GM20000 (cell line): ENCODE results near the gene AP1G1.
"Not testable (repeated sequence)": the region's sequence is repeated elsewhere in the genome, so short reads cannot be mapped to it uniquely, and the experiment has no call there.

ENCODE experiments used
- DNase-seq: peaks from one replicate; pipeline ENCODE4 v3.0.0; 2012; ENCODE audit warnings: low spot score
- TF ChIP-seq, protein P1 (sequence below): IDR thresholded peaks from 2 replicates; pipeline ENCODE4 v1.5.1; 2012; ENCODE audit warnings: mild to moderate bottlenecking, control low read depth; ENCODE audit errors: extremely low read depth, missing control alignments

The AP1G1 gene

DNA sequence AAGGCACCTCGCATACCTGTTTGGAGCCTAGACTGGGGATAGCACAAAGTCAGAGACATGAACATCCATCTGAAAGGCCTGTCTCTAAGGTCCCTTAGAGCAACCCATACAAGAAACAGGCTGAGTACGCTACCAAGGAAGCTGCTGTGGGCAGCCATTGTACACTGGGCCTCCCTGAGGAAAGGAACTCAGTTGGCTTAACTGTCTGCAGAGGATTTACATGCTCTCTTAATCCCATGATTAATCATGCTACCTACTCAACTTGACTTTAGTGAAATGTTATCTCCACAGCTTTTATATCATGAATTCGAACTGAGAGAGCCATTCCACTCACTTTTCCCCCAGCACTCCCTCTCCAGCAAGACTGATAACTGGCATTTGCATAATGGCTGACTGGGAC, 110.1 kb downstream of the AP1G1 start:
- TF ChIP-seq, protein P1, sequence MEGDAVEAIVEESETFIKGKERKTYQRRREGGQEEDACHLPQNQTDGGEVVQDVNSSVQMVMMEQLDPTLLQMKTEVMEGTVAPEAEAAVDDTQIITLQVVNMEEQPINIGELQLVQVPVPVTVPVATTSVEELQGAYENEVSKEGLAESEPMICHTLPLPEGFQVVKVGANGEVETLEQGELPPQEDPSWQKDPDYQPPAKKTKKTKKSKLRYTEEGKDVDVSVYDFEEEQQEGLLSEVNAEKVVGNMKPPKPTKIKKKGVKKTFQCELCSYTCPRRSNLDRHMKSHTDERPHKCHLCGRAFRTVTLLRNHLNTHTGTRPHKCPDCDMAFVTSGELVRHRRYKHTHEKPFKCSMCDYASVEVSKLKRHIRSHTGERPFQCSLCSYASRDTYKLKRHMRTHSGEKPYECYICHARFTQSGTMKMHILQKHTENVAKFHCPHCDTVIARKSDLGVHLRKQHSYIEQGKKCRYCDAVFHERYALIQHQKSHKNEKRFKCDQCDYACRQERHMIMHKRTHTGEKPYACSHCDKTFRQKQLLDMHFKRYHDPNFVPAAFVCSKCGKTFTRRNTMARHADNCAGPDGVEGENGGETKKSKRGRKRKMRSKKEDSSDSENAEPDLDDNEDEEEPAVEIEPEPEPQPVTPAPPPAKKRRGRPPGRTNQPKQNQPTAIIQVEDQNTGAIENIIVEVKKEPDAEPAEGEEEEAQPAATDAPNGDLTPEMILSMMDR: no peak
- DNase-seq: no peak

DNA sequence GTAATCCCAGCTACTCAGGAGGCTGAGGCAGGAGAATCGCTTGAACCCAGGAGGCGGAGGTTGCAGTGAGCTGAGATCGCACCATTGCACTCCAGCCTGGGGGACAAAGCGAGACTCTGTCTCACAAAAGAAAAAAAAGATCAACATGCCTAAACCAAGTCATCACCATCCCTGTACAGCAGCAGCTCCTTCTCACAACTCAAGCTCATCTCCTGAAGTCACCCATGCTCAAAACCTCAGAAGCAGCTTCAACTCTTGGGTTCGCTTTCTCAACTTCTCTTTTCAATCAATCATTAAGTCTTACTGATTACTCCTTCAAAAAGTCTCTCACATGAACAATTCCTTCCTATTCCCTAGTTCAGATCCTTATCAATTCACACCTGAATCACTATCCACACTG, 115.5 kb downstream of the AP1G1 start:
- TF ChIP-seq, protein P1: no peak
- DNase-seq: peak; percentile 11

DNA sequence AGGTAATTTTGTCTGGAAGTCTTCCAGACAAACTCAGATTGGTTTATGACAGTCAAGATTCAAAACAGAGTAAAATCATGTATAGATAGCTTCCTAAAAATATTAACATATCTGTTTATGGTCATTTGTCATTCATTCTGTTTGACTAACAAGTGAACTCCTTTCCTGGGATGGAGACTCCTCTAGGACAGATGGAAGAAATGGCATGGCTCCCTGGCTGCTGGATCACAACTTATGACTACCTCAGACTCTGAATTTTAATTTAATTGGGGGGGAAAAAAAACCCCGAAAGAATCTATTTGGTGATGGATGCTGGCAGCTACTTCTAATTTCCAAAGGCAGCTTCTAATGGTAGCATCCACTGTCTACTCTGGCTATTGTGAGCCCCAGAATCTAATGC, 118.7 kb downstream of the AP1G1 start:
- TF ChIP-seq, protein P1: no peak
- DNase-seq: no peak

DNA sequence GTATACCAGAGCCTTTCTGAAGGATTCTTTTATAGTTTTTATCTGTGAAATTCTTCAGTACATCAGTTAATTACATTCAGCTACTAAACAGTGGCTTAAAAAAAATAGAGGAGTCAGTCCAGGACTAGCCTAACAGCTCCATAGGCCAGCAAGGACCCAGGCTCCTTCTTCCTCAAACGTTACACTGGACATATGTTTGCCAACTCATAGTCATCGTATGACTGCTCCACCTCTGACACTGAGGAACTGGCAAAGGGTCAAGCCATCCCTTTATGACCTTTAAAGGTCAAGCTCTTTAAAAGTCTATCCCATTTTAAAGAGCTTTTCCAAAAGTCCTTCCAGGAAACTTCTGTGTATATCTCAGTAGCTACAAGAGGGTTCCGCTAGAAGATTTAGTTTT, 120.8 kb downstream of the AP1G1 start:
- DNase-seq: no peak
- TF ChIP-seq, protein P1: no peak

DNA sequence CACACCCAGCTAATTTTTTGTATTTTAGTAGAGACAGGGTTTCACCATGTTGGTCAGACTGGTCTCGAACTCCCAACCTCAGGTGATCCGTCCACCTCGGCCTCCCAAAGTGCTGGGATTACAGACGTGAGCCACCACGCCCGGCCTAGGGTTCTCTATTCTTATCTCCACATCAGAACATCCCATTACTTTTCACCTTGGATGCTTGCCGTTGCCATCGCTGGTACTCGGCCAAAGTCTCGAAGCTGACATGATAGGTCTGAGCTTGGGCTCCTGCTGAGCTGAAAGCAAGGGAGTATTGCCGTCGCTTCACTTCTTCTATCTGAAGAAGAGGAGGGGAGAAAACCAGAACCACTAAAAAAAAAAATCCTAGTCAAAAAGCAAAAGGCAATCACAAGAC, 124.4 kb downstream of the AP1G1 start:
- DNase-seq: not testable (repeated sequence)

DNA sequence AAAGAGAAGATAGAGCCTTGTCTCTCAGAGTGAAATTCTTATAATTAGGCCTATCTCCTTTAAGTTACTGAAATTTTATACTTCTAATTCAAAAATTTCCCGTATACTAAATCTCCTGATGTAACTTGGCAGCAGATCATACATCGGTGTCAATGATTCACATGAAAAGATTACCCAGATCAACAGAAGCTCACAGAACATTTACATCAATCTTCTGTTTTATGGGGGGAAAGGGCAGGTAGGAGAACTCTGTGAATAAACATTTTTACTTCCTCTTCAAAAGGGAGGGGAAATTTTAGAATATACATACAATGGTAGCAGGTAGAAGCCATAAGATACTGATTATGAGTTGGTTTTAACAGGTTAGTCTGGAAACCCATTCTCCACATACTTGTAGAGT, 127.3 kb downstream of the AP1G1 start:
- TF ChIP-seq, protein P1: no peak
- DNase-seq: no peak
